ENCODE results near the gene CYP4X1. TPM values are rescaled to one million over a fixed set of nuclear protein-coding genes. Genes with fewer than 3 reads are reported as not detected.
"Not testable (repeated sequence)": the region's sequence is repeated elsewhere in the genome, so short reads cannot be mapped to it uniquely, and the experiment has no call there.

CYP4X1 gene
- total RNA-seq = 4.3 TPM
- long read RNA-seq, transcript CYP4X1-201 (12 exons, 2,357 nt) = major isoform, 8 of 11 reads
- long read RNA-seq, partial matches to known transcripts = 0 of 11 reads
- long read RNA-seq, other reads (novel, unspliced or antisense) = 2 of 11 reads

GRCh38 chr1:47023268-47024140 is at the start of gene CYP4X1:
Gene CYP4X1 (plus strand): TSS chr1:47023669. CDS start chr1:47023818, 149 bp downstream.
- no peak for DNase-seq (ENCODE audit: low spot score)

- DNase-seq (ENCODE audit: low spot score) = no peak
Observed at GRCh38 chr1:46983166-46983829, 40.2 kb upstream of the CYP4X1 start.

GRCh38 chr1:46983830-46984586 is 39.5 kb upstream of the CYP4X1 start:
- no peak for DNase-seq (ENCODE audit: low spot score)

GRCh38 chr1:46990541-46990940 is 32.9 kb upstream of the CYP4X1 start:
- DNase-seq (ENCODE audit: low spot score) = not testable (repeated sequence)

GRCh38 chr1:46991083-46991923 is 32.2 kb upstream of the CYP4X1 start:
- DNase-seq (ENCODE audit: low spot score) = no peak

- DNase-seq (ENCODE audit: low spot score) = no peak
Observed at GRCh38 chr1:46996659-46997281, 26.7 kb upstream of the CYP4X1 start.

GRCh38 chr1:47002211-47002610 is 21.3 kb upstream of the CYP4X1 start:
- no peak for DNase-seq (ENCODE audit: low spot score)

GRCh38 chr1:47003896-47004403 is 19.5 kb upstream of the CYP4X1 start:
- DNase-seq (ENCODE audit: low spot score) = no peak

GRCh38 chr1:47006437-47006836 is 17.0 kb upstream of the CYP4X1 start:
- DNase-seq (ENCODE audit: low spot score) = not testable (repeated sequence)

- no peak for DNase-seq (ENCODE audit: low spot score)
Observed at GRCh38 chr1:47013293-47013692, 10.2 kb upstream of the CYP4X1 start.

- no peak for DNase-seq (ENCODE audit: low spot score)
Observed at GRCh38 chr1:47021070-47021469, 2.4 kb upstream of the CYP4X1 start.

- no peak for DNase-seq (ENCODE audit: low spot score)
Observed at GRCh38 chr1:47024141-47024801, 802 bp downstream of the CYP4X1 start.

- no peak for DNase-seq (ENCODE audit: low spot score)
Observed at GRCh38 chr1:47030170-47030805, 6.8 kb downstream of the CYP4X1 start.

- no peak for DNase-seq (ENCODE audit: low spot score)
Observed at GRCh38 chr1:47031059-47031458, 7.6 kb downstream of the CYP4X1 start.

- no peak for DNase-seq (ENCODE audit: low spot score)
Observed at GRCh38 chr1:47031585-47031984, 8.1 kb downstream of the CYP4X1 start.

GRCh38 chr1:47036764-47037163 is 13.3 kb downstream of the CYP4X1 start:
- no peak for DNase-seq (ENCODE audit: low spot score)

- DNase-seq (ENCODE audit: low spot score) = no peak
Observed at GRCh38 chr1:47059376-47059775, 35.9 kb downstream of the CYP4X1 start.

GRCh38 chr1:47067097-47067594 is 43.7 kb downstream of the CYP4X1 start, which contains the start of gene CYP4Z1:
Gene CYP4Z1 (plus strand): TSS chr1:47067231. CDS start chr1:47067491, 260 bp downstream.
- no peak for DNase-seq (ENCODE audit: low spot score)
